Measurements from ENCODE around the gene KYAT1. TPM values are rescaled to one million over a fixed set of nuclear protein-coding genes. Genes with fewer than 3 reads are reported as not detected.

Gene KYAT1
- total and polyA plus RNA-seq, 11 donors = 9.5 to 16.7 (median 12.6) TPM

DNA sequence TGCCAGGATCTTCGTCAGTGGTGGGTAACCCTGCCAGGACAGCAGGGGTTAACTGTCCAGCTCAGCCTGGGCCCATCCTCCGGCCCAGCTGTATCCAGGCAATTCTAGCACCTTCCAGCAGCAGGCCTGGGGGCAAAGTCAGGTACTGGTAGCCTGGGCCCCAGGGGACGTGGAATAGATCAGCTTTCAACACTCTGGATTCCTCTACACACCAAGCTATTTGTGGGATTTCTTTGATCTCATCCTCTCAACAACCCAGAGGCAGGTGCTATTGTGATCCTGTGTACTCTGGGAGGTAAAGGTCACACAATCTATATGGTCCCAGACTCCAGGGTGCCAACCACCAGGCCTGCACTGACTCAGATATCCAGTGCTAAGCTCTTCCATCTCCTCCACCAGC lies 43.4 kb downstream of the KYAT1 start:
- TF ChIP-seq, protein P1, sequence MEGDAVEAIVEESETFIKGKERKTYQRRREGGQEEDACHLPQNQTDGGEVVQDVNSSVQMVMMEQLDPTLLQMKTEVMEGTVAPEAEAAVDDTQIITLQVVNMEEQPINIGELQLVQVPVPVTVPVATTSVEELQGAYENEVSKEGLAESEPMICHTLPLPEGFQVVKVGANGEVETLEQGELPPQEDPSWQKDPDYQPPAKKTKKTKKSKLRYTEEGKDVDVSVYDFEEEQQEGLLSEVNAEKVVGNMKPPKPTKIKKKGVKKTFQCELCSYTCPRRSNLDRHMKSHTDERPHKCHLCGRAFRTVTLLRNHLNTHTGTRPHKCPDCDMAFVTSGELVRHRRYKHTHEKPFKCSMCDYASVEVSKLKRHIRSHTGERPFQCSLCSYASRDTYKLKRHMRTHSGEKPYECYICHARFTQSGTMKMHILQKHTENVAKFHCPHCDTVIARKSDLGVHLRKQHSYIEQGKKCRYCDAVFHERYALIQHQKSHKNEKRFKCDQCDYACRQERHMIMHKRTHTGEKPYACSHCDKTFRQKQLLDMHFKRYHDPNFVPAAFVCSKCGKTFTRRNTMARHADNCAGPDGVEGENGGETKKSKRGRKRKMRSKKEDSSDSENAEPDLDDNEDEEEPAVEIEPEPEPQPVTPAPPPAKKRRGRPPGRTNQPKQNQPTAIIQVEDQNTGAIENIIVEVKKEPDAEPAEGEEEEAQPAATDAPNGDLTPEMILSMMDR (IDR thresholded peaks at IDR 0.05) = no peak
- TF ChIP-seq POLR2A (IDR thresholded peaks at IDR 0.05) = no peak
- ATAC-seq (peak in 1 of 4 donors; percentile 21), DNase-seq (no peak)
- H3K9me3 ChIP-seq = no peaks in the 10 kb centered on the region
- peaks cover 0 to 33% (median 9%) of the 10 kb centered on the region in 9 donors for H3K36me3 ChIP-seq
- no peaks in the 10 kb centered on the region for H3K27me3 ChIP-seq
- H3K4me3 ChIP-seq = no peak overlapping the region
- 51 to 89% (median 70%) methylated on average over 3 of the region's 3 CpGs for WGBS, 4 donors
- intact Hi-C loops (cut with DNase I) = no loop called here
- H3K4me1 ChIP-seq = no peaks in the 10 kb centered on the region
- H3K27ac ChIP-seq = no peak overlapping the region

DNA sequence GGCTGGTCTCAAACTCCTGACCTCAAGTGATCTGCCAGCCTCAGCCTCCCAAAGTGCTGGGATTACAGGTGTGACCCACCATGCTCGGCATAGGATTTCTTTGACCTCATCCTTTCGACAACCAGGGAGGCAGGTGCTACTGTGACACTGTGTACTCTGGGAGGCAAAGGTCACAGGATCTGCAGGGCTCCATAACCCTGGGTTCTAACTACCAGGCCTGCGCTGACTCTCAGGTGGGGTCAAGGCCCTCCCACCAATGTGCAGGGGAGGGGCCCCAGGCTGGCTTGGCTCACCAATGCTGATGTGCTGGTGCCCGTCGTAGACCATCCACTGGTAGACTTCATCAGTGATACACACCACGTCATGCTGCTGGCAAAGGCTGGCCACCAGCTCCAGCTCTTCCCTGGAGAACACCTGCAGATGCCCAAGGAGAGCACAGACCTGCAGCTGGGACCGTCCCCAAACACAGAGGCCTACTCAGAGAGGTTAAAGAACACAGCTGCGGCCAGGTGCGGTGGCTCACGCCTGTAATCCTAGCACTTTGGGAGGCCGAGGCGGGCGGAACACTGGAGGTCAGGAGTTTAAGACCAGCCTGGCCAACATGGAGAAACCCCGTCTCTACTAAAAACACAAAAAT lies 45.1 kb downstream of the KYAT1 start:
- ATAC-seq (no peak), DNase-seq (no peak)
- H3K4me3 ChIP-seq = no peak overlapping the region
- no peaks in the 10 kb centered on the region for H3K27me3 ChIP-seq
- H3K9me3 ChIP-seq = no peaks in the 10 kb centered on the region
- H3K4me1 ChIP-seq = no peaks in the 10 kb centered on the region
- peaks cover 0 to 27% (median 8%) of the 10 kb centered on the region in 9 donors for H3K36me3 ChIP-seq
- WGBS, 4 donors = 92 to 98% (median 94%) methylated on average over 11 to 14 of the region's 14 CpGs
- intact Hi-C loops (cut with DNase I) = no loop called here
- H3K27ac ChIP-seq = no peak overlapping the region
- no peak for TF ChIP-seq POLR2A (IDR thresholded peaks at IDR 0.05)
- TF ChIP-seq, protein P1 (IDR thresholded peaks at IDR 0.05) = no peak

DNA sequence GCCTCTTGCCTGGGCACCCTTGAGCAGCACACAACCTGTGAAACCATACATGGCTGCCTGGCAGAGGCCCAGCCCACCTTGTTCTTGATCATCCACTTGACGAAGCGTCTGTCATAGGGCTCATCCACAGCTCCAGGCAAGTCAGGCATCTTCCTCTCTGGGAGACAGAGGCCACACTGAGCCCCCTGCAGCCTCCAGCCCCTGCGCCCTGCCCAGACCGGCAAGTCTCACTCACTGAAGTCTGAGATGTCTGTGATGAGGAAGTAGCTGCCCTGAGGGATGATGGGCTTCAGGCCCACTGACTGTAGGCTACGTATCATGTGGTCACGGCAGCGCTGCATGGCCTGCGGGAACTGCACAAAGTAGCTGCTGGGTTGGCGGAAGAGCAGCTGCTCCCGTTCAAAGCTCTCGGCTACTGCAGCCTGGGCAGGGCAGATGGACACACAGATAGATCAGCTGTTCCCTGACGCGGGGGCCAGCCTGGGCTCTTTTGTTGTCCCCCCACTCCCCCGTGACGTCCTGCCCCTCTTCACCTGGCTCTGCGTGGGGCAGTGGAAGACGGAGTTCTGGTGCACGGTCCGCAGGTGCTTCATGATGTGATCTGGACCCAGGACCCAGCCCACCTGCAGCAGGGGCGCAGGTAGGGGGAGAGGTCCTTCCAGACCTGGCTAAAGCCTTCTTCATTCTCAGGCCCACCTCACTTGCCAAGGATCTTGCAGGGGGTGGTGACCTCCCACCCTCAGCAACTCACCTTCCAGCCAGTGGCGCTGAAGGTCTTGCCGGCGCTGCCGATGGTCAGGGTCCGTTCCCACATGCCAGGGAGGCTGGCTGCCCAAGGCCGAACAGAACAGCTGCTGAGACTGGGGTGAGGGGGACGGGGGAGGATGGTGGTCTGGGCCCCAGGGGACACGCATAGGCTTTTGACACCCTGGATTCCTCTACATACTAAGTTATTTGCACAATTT lies 46.2 kb downstream of the KYAT1 start:
- H3K36me3 ChIP-seq = peaks cover 0 to 27% (median 8%) of the 10 kb centered on the region in 9 donors

More for the DNA sequence above, 46.2 kb downstream of the KYAT1 start:
- TF ChIP-seq, protein P1 (IDR thresholded peaks at IDR 0.05) = no peak
- no peak for TF ChIP-seq POLR2A (IDR thresholded peaks at IDR 0.05)
- DNase-seq (no peak), ATAC-seq (no peak)
- Histone ChIP-seq H3K4me3 (no peak overlapping the region), H3K4me1 (no peaks in the 10 kb centered on the region), H3K27ac (no peak overlapping the region), H3K27me3 (no peaks in the 10 kb centered on the region), H3K9me3 (no peaks in the 10 kb centered on the region)
- intact Hi-C loops (cut with DNase I) = no loop called here
- 95 to 97% (median 96%) methylated on average over 17 to 28 of the region's 28 CpGs for WGBS, 4 donors
